Osteoblast (primary cell): ENCODE results near the gene SLC35A2. TPM values are rescaled to one million over a fixed set of nuclear protein-coding genes. Genes with fewer than 3 reads are reported as not detected.

Source experiments
- small RNA-seq: library from RNA; depleted of rRNA; stranded (forward); fragments of <200 nt; gene quantifications from one replicate; pipeline ENCODE3, GENCODE V24; 2012
- total RNA-seq: library from RNA; depleted of rRNA; stranded (reverse); fragments of >200 nt; gene quantifications from 2 replicates; pipeline ENCODE4 v1.2.3, GENCODE V29; 2012

SLC35A2 gene
- total RNA-seq, 1 donor, result 15.6 TPM

Small RNA genes lying within 50 kb of the gene (small RNA-seq; reads per million reads assigned to genes)
- gene RNU6-722P, result not detected

Other genes with a start within 250 kb of the SLC35A2 start
- 0.36 TPM in 1 of 2 replicates, not detected in the other for gene WAS, start 227.8 kb downstream of the SLC35A2 start, total RNA-seq
- 2.5 and 2.7 TPM in 2 replicates for gene SUV39H1, start 214.9 kb downstream of the SLC35A2 start, total RNA-seq
- not detected in 2 replicates for gene GLOD5, start 149.9 kb downstream of the SLC35A2 start, total RNA-seq
- gene GATA1, start 125.1 kb downstream of the SLC35A2 start, total RNA-seq, result not detected in 2 replicates
- 30.1 and 30.4 TPM in 2 replicates for gene HDAC6, start 109.6 kb downstream of the SLC35A2 start, total RNA-seq
- gene ERAS, start 85.1 kb downstream of the SLC35A2 start, total RNA-seq, result not detected in 2 replicates
- not detected in 2 replicates for gene PCSK1N, start 76.0 kb downstream of the SLC35A2 start, total RNA-seq
- 20.6 and 24.2 TPM in 2 replicates for gene TIMM17B, start 13.9 kb downstream of the SLC35A2 start, total RNA-seq
- gene PQBP1, start 13.7 kb downstream of the SLC35A2 start, total RNA-seq, result 32.9 and 33.6 TPM in 2 replicates
- 4.3 and 4.7 TPM in 2 replicates for gene PIM2, start 7.4 kb upstream of the SLC35A2 start, total RNA-seq
- 31.2 and 33.7 TPM in 2 replicates for gene OTUD5, start 46.0 kb upstream of the SLC35A2 start, total RNA-seq
- gene KCND1, start 60.2 kb upstream of the SLC35A2 start, total RNA-seq, result 0.29 and 0.36 TPM in 2 replicates
- gene GRIPAP1, start 90.6 kb upstream of the SLC35A2 start, total RNA-seq, result 14.4 and 15.6 TPM in 2 replicates
- gene TFE3, start 131.7 kb upstream of the SLC35A2 start, total RNA-seq, result 36.2 and 46.7 TPM in 2 replicates
- 1.1 and 1.2 TPM in 2 replicates for gene CCDC120, start 147.4 kb upstream of the SLC35A2 start, total RNA-seq
- 12.3 and 15.6 TPM in 2 replicates for gene PRAF2, start 162.4 kb upstream of the SLC35A2 start, total RNA-seq
- gene WDR45, start 168.2 kb upstream of the SLC35A2 start, total RNA-seq, result 86.5 and 97.5 TPM in 2 replicates
- 12.4 and 14.1 TPM in 2 replicates for gene GPKOW, start 212.1 kb upstream of the SLC35A2 start, total RNA-seq